ENCODE results near the gene COPS7A. TPM values are rescaled to one million over a fixed set of nuclear protein-coding genes. Genes with fewer than 3 reads are reported as not detected.
A peak's percentile ranks its signal among the peaks of the same experiment; 100 is the strongest.

Gene COPS7A
- total and polyA plus RNA-seq, 2 experiments from 2014 or later = 37.7 to 51.9 TPM

GRCh38 chr12:6752167-6752920, 28.5 kb downstream of the COPS7A start:
- H2AFZ ChIP-seq = no peak overlapping the region

GRCh38 chr12:6752921-6753771, 29.3 kb downstream of the COPS7A start, which contains the start of gene MLF2:
Gene MLF2 (minus strand): TSS chr12:6753141. CDS start chr12:6752334, 807 bp downstream.
- H3K4me1 Mint-ChIP-seq = peaks cover 23% of the 10 kb centered on the region
- Histone ChIP-seq H3K9me2 (ENCODE audit: insufficient read depth) (no peaks in the 10 kb centered on the region), H2AFZ (peak within 1 kb of the TSS; percentile 97)
- TF ChIP-seq POLR2AphosphoS5 (IDR thresholded peaks at IDR 0.05; ENCODE audit: low read depth) = peak; percentile 91
- peak; percentile 98 for TF ChIP-seq CREB1 (CRISPR knock-in tag; IDR thresholded peaks at IDR 0.05; ENCODE audit: low read depth)
- no peak for TF ChIP-seq ZNF462 (CRISPR knock-in tag; IDR thresholded peaks at IDR 0.05)
- 0 out of 2 replicates have a peak, but pooled peaks have one; percentile 37 for TF ChIP-seq ZNF114 (CRISPR knock-in tag; IDR thresholded peaks at IDR 0.05)
- TF ChIP-seq STAT1 (IDR thresholded peaks at IDR 0.05; ENCODE audit: unreplicated experiment) = no peak
- TF ChIP-seq EZH2 (IDR thresholded peaks at IDR 0.05; ENCODE audit: low read depth, unreplicated experiment) = no peak

More at GRCh38 chr12:6752167-6752920, 28.5 kb downstream of the COPS7A start:
- Histone ChIP-seq H3K4me3 (peak overlapping the region; percentile 97), H3K27ac (ENCODE audit: low read depth) (0 out of 2 replicates have a peak overlapping the region, but pooled peaks have one; percentile 99), H3K27me3 (ENCODE audit: insufficient read depth) (no peaks in the 10 kb centered on the region), H3K4me2 (peak overlapping the region; percentile 98), H3K9me2 (ENCODE audit: insufficient read depth) (no peaks in the 10 kb centered on the region), H3K4me1 (ENCODE audit: insufficient read depth) (peaks cover 17% of the 10 kb centered on the region), H3F3A (replicated peaks; ENCODE audit: low read depth) (peaks cover 9% of the 10 kb centered on the region; the same call in 1 of the 2 replicates), H3K79me2 (replicated peaks; ENCODE audit: insufficient read depth) (peaks cover 24% of the 10 kb centered on the region), H4K20me1 (replicated peaks; ENCODE audit: insufficient read depth) (peaks cover 15% of the 10 kb centered on the region; the same call in 1 of the 2 replicates), H3K36me3 (ENCODE audit: insufficient read depth) (peaks cover 35% of the 10 kb centered on the region)
- peaks cover 48% of the 10 kb centered on the region for H3K36me3 Mint-ChIP-seq (ENCODE audit: low read depth)
- ATAC-seq = peak; percentile 36
- DNase-seq (ENCODE audit: low spot score) = peak; percentile 79
- no peaks in the 10 kb centered on the region for H3K9me3 Mint-ChIP-seq
- peaks cover 20% of the 10 kb centered on the region for H3K27me3 Mint-ChIP-seq (ENCODE audit: insufficient read depth, low read depth, poor library complexity)
- TF ChIP-seq CTCF (conservative IDR thresholded peaks at IDR 0.05; ENCODE audit: low read depth in 2 of 2) = peak; percentile 25 to 40; a peak in 3 of 4 replicates
- TF ChIP-seq EZH2phosphoT487 (IDR thresholded peaks at IDR 0.05; ENCODE audit: unreplicated experiment) = no peak
- peak overlapping the region; percentile 91 for H3K4me3 Mint-ChIP-seq
- H3K27ac Mint-ChIP-seq = peak overlapping the region; percentile 93
- peaks cover 22% of the 10 kb centered on the region for H3K4me1 Mint-ChIP-seq

More at GRCh38 chr12:6752921-6753771, 29.3 kb downstream of the COPS7A start, which contains the start of gene MLF2:
- H3K27me3 Mint-ChIP-seq (ENCODE audit: insufficient read depth, low read depth, poor library complexity) = peaks cover 21% of the 10 kb centered on the region
- peak within 1 kb of the TSS; percentile 97 for H3K4me3 ChIP-seq
- peaks cover 24% of the 10 kb centered on the region for H3K79me2 ChIP-seq (replicated peaks; ENCODE audit: insufficient read depth)
- DNase-seq (ENCODE audit: low spot score) (peak; percentile 85), ATAC-seq (peak; percentile 91)
- peak within 1 kb of the TSS; percentile 91 for H3K4me3 Mint-ChIP-seq
- no peaks in the 10 kb centered on the region for H3K27me3 ChIP-seq (ENCODE audit: insufficient read depth)
- peaks cover 15% of the 10 kb centered on the region; the same call in 1 of the 2 replicates for H4K20me1 ChIP-seq (replicated peaks; ENCODE audit: insufficient read depth)
- H3K36me3 Mint-ChIP-seq (ENCODE audit: low read depth) = peaks cover 40% of the 10 kb centered on the region
- H3K4me1 ChIP-seq (ENCODE audit: insufficient read depth) = peaks cover 17% of the 10 kb centered on the region
- peaks cover 35% of the 10 kb centered on the region for H3K36me3 ChIP-seq (ENCODE audit: insufficient read depth)
- H3F3A ChIP-seq (replicated peaks; ENCODE audit: low read depth) = peaks cover 5% of the 10 kb centered on the region; the same call in 1 of the 2 replicates
- H3K27ac ChIP-seq (ENCODE audit: low read depth) = peak within 1 kb of the TSS; percentile 99
- H3K9me3 Mint-ChIP-seq = no peaks in the 10 kb centered on the region
- peak within 1 kb of the TSS; percentile 98 for H3K4me2 ChIP-seq
- peak within 1 kb of the TSS; percentile 98 for H3K27ac Mint-ChIP-seq
